Neural cell (in vitro differentiated cells): ENCODE data around the gene WDR70.

Source experiments
- EZH2 ChIP-seq: fragments of 200-600, 300-800 bp; shearing (Covaris generic), sonication (generic); IDR thresholded peaks from 2 replicates; pipeline ENCODE4 v1.6.1; 2014; ENCODE audit warnings: antibody characterized with exemption, low read length, borderline replicate concordance, mild to moderate bottlenecking; ENCODE audit not compliant: insufficient read depth, poor library complexity, severe bottlenecking
- TAF1 ChIP-seq: IDR thresholded peaks from 2 replicates; pipeline ENCODE4 v1.6.1; 2012; ENCODE audit warnings: low read depth
- TF ChIP-seq, protein P1 (sequence below): fragments of 450-650 bp; IDR thresholded peaks from 2 replicates; pipeline ENCODE4 v1.5.1; 2014; ENCODE audit warnings: antibody characterized with exemption, mild to moderate bottlenecking, moderate library complexity; ENCODE audit not compliant: poor library complexity, severe bottlenecking

GRCh38 chr5:37604290-37604689, 225.2 kb downstream of the WDR70 start:
- no peak for TF ChIP-seq TAF1
- TF ChIP-seq, protein P1, sequence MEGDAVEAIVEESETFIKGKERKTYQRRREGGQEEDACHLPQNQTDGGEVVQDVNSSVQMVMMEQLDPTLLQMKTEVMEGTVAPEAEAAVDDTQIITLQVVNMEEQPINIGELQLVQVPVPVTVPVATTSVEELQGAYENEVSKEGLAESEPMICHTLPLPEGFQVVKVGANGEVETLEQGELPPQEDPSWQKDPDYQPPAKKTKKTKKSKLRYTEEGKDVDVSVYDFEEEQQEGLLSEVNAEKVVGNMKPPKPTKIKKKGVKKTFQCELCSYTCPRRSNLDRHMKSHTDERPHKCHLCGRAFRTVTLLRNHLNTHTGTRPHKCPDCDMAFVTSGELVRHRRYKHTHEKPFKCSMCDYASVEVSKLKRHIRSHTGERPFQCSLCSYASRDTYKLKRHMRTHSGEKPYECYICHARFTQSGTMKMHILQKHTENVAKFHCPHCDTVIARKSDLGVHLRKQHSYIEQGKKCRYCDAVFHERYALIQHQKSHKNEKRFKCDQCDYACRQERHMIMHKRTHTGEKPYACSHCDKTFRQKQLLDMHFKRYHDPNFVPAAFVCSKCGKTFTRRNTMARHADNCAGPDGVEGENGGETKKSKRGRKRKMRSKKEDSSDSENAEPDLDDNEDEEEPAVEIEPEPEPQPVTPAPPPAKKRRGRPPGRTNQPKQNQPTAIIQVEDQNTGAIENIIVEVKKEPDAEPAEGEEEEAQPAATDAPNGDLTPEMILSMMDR: no peak
- no peak for TF ChIP-seq EZH2
